GM21447 (cell line): Measurements from ENCODE around the gene GM2A.
A peak's percentile ranks its signal among the peaks of the same experiment; 100 is the strongest.
"Not testable (repeated sequence)": the region's sequence is repeated elsewhere in the genome, so short reads cannot be mapped to it uniquely, and the experiment has no call there.

Source experiments
- ATAC-seq: cut with Tn5 transposase; IDR thresholded peaks from one replicate; pipeline ENCODE4 v1.9.1; 2021; ENCODE audit not compliant: unreplicated experiment

GM2A gene

DNA sequence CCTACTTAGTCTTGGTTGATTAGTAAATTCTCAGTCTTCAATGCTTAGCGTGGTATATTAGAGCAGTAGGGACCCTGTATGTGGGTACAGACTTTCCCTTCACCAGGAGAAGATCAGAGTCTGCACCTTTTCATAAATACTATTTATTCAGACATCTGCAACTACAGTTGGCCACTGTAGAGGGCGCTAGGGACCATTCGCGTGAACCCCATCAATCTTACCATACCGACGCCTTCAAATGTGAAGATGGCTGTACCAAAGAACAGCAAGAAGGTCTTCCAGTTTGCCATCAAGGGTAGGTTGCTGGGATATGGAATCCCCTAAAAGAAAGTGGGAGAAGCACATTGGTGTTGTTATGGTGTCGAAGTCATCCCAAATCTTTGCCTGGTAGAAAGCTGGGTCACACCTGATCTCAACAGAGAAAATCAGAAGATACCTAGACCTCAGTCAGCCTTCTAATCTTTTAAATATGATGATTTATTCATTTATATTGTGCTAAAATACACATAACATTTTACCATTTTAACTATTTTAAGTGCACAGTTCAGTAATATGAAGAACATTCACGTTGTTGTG, 31.5 kb downstream of the GM2A start:
- no peak for ATAC-seq

DNA sequence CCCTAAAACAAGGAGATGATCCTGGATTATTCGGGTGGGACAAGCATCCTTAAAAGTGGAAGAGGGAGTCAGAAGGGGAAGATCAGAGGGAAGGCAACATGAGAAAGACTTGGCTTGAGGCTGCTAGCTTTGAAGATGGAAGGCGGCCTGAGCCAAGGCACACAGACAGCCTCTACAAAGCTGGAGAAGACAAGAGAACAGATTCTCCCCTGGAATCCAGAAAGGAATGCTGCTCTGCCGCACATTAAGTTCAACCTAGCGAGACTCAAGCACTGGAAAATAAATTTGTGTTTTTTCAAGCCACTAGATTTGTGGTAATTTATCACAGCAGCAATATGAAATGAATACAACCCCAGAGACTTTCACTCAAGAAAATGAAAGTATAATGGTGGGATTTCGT, 32.7 kb downstream of the GM2A start:
- ATAC-seq = no peak

DNA sequence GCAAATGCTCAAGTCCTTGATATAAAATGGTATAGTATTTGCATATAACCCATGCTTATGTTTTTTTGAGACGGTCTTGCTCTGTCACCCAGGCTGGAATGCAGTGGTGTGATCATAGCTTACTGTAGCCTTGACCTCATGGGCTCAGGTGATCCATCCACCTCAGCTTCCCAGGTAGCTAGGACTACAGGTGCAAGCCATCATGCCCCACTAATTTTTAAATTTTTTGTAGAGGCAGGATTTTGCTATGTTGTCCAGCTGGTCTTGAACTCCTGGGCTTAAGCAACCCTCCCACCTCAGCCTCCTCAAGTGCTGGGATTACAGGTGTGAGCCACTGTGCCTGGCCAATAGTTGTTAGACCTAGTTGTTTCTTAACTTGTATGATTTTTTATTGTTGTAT, 33.3 kb downstream of the GM2A start:
- no peak for ATAC-seq

DNA sequence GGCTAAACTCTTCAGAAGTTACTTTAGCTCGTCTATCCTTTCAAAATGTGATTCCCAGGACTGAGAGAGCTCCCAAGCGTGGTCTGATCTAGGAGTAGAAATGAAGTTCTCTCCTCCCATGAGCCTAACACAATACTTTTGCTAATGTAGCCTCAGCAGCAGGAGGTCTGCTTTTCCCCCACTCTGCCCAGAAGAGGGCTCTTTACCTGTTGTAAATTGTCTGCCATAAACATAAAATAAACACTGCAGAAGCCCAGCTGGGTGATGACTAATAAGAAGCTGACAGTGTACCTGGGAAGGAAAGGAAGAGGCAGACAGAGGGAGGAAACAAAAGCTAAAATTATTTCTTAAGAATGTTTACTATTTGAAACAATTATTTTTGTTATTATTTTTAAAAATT, 35.2 kb downstream of the GM2A start:
- ATAC-seq = no peak

DNA sequence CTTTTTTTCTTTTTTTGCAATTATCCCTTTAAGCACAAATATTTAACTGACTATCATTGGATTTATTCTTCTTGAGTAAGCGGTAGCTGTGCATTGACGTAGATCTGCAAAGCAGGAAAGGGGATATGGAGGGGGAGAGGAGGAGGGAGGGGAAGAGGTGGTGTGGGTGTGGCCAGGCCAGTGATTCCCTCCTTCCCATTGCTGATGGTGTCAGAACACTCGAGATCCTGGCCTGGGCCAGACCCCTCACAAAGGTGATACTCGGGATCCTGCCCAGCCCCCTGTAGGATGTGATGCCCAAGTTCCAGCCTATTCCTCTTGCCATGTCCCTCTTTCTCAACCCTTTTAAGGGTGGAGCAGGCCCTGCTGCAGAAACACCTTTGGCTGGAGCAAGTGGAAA, 40.6 kb downstream of the GM2A start:
- no peak for ATAC-seq

DNA sequence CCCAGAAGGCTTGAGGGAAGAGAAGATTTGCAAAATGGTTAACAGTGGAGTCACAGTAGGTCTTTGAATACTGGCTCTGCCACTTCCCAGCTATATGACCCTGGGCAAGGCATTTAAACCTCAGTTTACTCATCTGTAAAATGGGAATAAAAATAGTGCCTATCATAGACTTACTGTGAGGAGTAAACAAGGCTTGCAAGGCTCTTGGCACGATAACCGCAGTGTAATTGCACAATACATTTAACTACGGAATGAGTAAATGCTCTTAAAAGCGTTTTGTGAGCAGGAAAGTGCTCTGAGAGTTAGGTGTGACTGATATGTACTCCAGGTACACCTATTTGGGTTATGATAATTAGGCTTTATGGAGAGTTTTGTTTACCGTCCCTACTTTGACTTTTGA, 42.2 kb downstream of the GM2A start:
- no peak for ATAC-seq

DNA sequence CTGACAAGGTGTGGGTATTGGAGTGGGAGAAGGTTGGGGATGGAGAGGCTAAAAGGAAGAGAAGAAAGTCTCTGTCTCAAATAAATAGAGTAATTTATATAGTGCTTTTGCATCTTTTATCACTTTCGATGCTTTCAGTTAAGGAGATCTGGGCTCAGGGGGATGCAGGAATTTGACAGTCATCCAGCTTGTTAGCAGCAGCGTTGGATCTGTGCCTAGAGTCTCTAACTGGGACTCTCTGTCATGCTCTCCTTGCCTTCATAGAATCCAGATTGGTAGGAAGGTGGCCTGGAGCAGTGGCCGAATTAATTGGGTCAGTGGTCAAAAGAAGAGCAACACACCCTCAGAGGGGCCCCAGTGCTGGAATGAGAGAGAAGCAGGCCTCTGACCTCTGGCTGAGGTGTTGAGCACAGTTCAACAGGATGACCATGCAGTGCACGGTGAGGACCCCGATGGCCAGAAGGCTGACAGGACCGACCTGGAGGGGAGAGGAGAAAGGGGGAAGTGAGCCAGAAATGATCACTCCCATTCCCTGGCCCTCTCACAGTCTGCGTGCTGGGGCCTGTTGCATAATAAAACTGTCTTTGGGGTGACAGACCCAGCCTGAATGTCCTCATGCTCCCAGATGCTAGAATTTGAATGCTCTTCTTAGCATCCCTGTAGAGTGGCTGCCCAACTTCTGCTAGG, 42.9 kb downstream of the GM2A start:
- ATAC-seq = no peak

DNA sequence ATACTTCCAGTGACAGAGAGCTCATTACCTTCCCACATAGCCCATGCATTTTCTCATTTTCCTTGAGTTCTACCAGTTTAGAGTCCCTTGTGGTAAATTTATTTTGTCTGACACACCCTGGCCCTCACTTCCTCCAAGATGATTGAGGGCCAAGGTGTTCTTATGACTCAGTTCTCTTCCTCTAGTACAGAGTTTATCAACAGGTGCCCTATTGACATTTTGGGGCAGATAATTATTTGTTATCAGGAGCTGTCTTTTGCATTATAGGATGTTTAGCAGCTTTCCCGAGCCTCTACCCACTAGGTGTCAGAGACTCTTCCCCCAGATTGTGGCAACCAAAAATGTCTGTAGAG, 43.5 kb downstream of the GM2A start:
- no peak for ATAC-seq

DNA sequence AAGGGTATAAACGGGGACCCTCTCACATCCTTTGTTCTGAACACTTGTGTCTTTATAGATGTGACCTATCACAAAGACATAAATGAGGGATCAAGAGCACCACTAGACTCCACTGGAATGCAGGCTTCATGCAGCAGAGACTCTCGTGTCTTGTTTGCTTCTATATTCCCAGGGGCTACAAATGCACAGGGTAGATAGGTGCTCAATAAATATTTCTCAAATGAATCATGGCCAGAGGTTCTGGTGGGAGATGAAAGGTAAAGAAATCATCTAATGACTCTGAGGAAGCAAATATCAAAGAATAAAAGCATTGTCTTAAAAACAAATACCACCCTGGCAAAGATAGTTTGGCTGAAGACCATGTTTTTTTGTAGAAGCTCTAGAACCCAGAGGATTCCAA, 44.0 kb downstream of the GM2A start:
- ATAC-seq = no peak

DNA sequence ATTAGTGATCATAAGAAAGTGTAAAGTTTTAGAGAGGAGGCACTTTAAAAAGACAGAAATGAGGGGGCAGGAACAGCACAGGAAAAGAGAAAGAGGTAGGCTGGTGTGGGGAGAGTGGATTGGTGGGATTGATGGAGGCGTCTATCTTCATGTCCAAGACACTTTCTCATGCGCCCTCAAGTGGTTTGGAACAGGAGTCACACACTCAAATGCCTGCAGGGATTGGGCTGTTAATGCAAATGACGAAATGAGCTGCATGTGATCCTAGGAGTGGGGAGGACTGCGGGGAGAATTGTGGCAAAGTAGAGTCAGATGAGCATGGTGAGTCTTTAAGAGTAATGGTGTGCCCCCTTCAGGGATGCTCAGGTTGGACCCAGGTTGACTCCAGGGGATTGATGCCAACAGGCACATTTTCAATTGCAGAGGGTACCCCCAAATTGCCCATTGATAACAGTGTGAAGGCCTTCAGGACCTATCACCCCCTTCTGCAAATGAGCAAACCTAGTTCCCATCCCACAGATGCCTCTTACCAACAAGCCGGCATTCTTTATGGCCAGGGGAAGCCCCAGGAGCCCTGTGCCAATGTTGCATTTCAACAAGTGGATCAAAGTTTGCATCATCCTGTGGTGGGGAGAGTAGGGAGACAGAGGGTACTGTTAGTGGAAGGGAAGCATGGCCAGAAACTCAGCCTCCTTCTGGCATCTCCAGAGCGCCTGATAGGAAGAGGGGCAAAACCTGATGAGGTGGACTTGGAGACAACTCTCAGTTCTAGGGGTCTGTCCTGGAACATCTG, 45.3 kb downstream of the GM2A start:
- ATAC-seq = no peak

DNA sequence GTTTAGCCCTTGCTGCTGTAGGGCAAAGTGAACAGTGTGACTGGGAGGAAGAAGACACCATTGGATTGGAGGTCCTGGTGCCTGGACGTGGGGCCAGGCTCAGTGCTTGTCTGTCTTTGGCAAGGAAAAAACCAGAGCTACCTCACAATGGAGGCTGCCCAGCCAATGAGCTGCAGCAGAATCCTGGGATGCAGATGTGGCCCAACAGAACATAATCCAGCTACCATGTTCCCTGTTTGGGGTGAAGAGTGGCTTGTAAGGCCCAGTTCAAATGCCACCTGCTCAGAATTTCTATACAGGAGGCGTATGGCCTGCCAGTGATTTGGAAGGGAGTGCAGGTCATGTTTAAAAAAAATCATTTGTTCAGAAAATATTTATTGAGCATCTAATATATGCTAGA, 50.7 kb downstream of the GM2A start, which contains the start of gene SLC36A3:
SLC36A3 (minus strand) TSS at position 101 of the 400 bp plus-strand sequence. CDS start 412 bp downstream, outside the sequence.
- no peak for ATAC-seq

DNA sequence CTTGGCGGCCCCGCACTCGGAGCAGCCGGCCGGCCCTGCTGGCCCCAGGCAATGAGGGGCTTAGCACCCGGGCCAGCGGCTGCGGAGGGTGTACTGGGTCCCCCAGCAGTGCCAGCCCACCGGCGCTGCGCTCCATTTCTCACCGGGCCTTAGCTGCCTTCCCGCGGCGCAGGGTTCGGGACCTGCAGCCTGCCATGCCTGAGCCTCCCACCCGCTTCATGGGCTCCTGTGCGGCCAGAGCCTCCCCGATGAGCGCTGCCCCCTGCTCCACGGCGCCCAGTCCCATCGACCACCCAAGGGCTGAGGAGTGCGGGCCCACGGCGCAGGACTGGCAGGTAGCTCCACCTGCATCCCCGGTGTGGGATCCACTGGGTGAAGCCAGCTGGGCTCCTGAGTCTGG, 56.3 kb downstream of the GM2A start:
- ATAC-seq = not testable (repeated sequence)

DNA sequence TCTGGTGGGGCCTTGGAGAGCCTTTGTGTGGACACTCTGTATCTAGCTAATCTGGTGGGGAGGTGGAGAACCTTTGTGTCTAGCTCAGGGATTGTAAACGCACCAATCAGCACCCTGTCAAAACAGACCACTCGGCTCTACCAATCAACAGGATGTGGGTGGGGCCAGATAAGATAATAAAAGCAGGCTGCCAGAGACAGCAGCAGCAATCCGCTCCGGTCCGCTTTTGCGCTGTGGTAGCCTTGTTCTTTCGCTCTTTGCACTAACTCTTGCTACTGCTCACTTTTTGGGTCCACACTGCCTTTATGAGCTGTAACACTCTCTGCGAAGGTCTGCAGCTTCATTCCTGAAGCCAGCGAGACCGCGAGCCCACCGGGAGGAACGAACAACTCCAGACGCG, 56.8 kb downstream of the GM2A start:
- ATAC-seq = not testable (repeated sequence)

DNA sequence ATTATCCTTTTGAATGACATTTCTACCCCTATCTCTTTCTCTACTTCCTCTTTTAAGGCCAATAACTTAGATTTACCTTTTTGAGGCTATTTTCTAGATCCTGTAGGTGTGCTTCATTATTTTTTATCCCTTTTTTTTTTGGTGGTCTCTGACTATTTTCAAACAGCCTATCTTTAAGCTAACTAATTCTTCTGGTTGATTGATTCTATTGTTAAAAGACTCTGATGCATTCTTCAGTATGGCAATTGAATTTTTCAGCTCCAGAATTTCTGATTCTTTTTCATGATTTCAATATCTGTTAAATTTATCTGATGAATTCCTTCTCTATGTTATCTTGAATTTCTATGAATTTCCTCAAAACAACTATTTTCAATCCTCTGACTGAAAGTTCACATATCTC, 57.9 kb downstream of the GM2A start:
- ATAC-seq = no peak

DNA sequence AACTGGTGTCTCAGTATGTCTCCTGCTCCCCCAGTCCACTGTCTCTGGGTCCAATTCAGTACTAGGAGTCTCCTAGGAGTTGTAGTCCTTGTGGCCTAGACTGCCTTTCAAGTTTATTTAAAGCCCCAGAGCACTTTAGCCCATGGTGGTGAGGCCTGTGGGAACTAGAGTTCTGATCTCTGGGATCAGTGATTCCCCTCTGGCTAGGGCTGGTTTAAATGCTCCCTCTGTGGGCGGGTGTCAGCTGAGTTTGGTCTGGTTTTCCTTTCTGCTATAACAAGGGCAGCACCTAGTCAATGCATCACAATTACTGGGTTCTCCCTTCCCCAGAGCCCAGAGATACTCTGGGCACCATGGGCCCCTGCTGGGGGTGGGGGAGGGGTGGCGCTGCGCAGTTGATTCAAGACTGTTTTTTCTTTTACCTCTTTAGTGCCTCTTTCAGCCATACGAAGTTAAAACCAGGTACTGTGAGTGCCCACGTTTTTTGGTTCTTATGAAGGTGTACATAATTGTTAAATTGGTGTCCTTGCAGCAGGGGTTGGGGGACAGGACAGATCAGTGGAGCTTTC, 59.9 kb downstream of the GM2A start:
- no peak for ATAC-seq

DNA sequence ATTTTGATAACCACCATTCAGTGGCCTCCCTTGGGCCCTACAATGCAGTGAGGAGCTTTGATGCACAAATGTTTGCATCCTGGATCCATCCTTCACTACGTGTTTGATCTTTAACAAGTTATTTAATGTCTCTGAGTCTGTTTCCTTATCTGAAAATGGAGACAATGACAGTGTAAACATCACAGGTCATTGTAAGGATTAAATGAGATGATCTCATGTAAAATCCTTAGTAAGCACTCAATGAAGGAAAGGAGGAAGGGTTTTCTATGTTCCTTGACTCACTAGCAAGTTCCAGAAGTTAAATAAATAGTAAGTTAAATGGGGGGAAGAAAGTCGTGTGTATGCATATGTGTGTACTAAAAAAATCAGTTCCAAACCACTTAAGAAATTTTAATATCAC, 60.4 kb downstream of the GM2A start:
- ATAC-seq = no peak

DNA sequence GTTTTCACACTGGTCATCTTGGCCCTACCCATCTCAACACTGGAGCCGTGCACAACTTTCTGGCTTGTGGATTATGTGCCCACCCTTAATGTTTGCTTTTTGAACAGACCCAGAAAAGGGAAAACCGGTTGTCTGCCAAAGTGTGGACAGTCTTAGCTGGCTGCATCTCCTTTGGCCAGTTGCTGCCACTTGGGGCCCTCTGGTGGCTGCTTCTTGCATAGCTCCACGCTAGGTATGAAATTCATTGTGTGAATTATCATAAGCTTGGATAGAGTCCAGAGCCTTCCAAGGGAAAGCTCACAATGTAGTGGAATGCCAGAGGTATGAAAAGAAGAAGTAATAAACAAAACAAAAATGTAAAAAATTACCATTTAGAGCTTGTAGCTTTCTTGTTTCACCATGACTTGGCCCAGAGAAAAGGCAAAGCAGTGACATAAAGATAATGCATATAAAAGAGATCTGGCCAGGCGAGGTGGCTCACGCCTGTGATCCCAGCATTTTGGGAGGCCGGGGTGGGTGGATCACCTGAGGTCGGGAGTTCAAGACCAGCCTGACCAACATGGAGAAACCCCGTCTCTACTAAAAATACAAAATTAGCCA, 63.1 kb downstream of the GM2A start:
- peak; percentile 62 for ATAC-seq

DNA sequence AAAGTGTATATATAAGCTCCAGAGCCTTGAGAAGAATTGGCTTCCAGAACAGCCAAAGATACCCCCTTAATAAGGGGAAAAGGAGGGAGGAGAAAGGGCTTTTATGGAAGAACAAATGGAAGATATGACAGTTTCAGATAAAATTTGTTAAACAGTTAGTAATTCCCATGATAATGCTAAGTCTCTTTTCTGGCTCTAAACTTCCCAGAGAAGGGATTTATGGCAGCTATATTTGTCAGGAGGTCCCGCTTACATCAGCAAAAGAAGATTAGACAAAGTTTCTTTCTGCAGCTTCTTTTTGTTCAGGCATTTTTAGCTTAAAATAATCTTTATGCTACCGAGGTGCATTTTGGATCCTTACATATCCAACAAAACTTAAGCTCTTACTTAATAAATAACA, 64.9 kb downstream of the GM2A start:
- ATAC-seq = no peak

DNA sequence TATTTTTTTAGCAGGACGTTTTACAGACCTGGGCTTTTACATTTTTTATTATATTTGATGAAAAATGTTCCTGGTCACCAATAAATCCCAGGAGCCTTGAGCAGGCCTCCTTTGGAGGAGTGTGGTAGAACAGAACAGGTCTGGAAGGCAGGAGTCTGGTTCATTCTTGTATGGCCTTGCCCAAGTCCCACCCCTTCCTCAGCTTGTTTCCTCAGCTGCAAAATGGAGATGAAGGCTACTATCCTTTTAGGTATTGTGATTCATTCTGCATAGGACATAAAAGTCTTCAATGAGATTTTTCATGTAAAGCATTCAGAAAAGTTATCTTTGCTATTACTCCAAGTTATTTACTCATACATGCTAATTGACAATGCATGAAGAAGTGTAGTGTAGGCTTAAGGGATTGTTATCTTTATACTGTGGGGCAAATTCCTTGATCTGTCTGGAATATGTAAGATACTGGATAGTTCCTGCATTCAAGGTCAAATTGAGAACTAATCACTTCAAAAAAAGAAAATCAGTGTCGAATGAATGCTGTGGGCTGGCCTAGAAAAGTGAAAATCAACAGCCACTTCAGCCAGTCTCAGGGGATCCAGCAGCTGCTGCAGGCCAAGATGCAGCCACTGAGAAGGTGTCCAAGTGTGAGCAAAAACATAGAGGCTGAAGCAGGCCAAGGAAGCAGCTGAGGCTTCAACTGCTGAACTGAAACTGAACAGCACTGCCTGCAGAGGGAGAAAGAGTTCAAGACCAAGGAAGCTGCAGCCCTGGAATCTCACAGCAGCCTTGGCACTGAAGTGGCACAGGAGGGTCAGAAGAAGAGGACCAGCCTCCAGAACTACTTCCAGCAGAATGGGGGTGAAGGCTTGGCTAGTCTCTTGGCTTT, 66.1 kb downstream of the GM2A start:
- peak; percentile 85 for ATAC-seq
